ENCODE data around the gene MAP2.
"Not testable (repeated sequence)": the region's sequence is repeated elsewhere in the genome, so short reads cannot be mapped to it uniquely, and the experiment has no call there.

MAP2 gene

GRCh38 chr2:209476367-209477208, 52.7 kb downstream of the MAP2 start:
- no peak for DNase-seq

- not testable (repeated sequence) for DNase-seq
These were observed 68.4 kb downstream of the MAP2 start for GRCh38 chr2:209492296-209492695.

GRCh38 chr2:209495068-209495620, 71.3 kb downstream of the MAP2 start:
- not testable (repeated sequence) for DNase-seq

GRCh38 chr2:209495855-209496585, 72.2 kb downstream of the MAP2 start:
- no peak for DNase-seq

- no peak for DNase-seq
These were observed 72.7 kb downstream of the MAP2 start for GRCh38 chr2:209496586-209496982.

- no peak for DNase-seq
These were observed 74.8 kb downstream of the MAP2 start for GRCh38 chr2:209498614-209499013.

GRCh38 chr2:209499069-209499468, 75.2 kb downstream of the MAP2 start:
- no peak for DNase-seq

- no peak for DNase-seq
These were observed 77.7 kb downstream of the MAP2 start for GRCh38 chr2:209501579-209501978.

- no peak for DNase-seq
These were observed 81.6 kb downstream of the MAP2 start for GRCh38 chr2:209505410-209505809.

- no peak for DNase-seq
These were observed 84.4 kb downstream of the MAP2 start for GRCh38 chr2:209508255-209508654.

GRCh38 chr2:209511637-209512036, 87.8 kb downstream of the MAP2 start:
- DNase-seq = no peak

- no peak for DNase-seq
These were observed 89.1 kb downstream of the MAP2 start for GRCh38 chr2:209512971-209513370.

- DNase-seq = no peak
These were observed 93.6 kb downstream of the MAP2 start for GRCh38 chr2:209517436-209517835.

GRCh38 chr2:209519271-209519670, 95.4 kb downstream of the MAP2 start:
- DNase-seq = no peak

- no peak for DNase-seq
These were observed 96.1 kb downstream of the MAP2 start for GRCh38 chr2:209519906-209520305.

- DNase-seq = no peak
These were observed 99.3 kb downstream of the MAP2 start for GRCh38 chr2:209523041-209523740.

- no peak for DNase-seq
These were observed 100.0 kb downstream of the MAP2 start for GRCh38 chr2:209523867-209524266.

- DNase-seq = no peak
These were observed 101.5 kb downstream of the MAP2 start for GRCh38 chr2:209525331-209525730.

GRCh38 chr2:209525834-209526281, 102.0 kb downstream of the MAP2 start:
- no peak for DNase-seq

GRCh38 chr2:209526561-209526960, 102.7 kb downstream of the MAP2 start:
- DNase-seq = no peak

GRCh38 chr2:209529579-209529978, 105.7 kb downstream of the MAP2 start:
- DNase-seq = no peak

- DNase-seq = no peak
These were observed 108.5 kb downstream of the MAP2 start for GRCh38 chr2:209532321-209532720.

GRCh38 chr2:209533391-209533790, 109.5 kb downstream of the MAP2 start:
- no peak for DNase-seq
